Liver (tissue), 9 donors: ENCODE results near the gene RAB35. TPM values are rescaled to one million over a fixed set of nuclear protein-coding genes. Genes with fewer than 3 reads are reported as not detected.

Experiments used
- DNase-seq: peaks from one replicate; pipeline ENCODE4 v3.0.0-alpha.2; 2017; ENCODE audit warnings: low spot score
- H3K27ac ChIP-seq, 2 donors: one replicate each; pipeline ENCODE4 v1.7.0; 2013; ENCODE audit warnings: inconsistent platforms in 2 of 2, low read length in 2 of 2, control low read depth in 1 of 2, low read depth in 1 of 2, mild to moderate bottlenecking in 1 of 2
- H3K27me3 ChIP-seq, 4 donors: one replicate each; pipeline versions ENCODE4 v1.6.1 to v1.7.0; 2013; ENCODE audit warnings: low read length in 3 of 4, inconsistent platforms in 1 of 4, mild to moderate bottlenecking in 1 of 4, moderate library complexity in 1 of 4; ENCODE audit not compliant: control insufficient read depth in 4 of 4, insufficient read depth in 4 of 4
- H3K36me3 ChIP-seq, 4 donors: one replicate each; pipeline versions ENCODE4 v1.6.1 to v1.7.0; 2013; ENCODE audit warnings: low read length in 3 of 4, mild to moderate bottlenecking in 3 of 4, low read depth in 1 of 4, moderate library complexity in 1 of 4; ENCODE audit not compliant: control insufficient read depth in 4 of 4, insufficient read depth in 3 of 4
- H3K4me1 ChIP-seq, 4 donors: one replicate each; pipeline versions ENCODE4 v1.6.1 to v1.7.0; 2013; ENCODE audit warnings: low read length in 3 of 4, mild to moderate bottlenecking in 3 of 4, moderate library complexity in 1 of 4; ENCODE audit not compliant: control insufficient read depth in 4 of 4, insufficient read depth in 4 of 4
- H3K4me3 ChIP-seq, 3 donors: one replicate each; pipeline versions ENCODE4 v1.6.1 to v1.7.0; 2013; ENCODE audit warnings: low read length in 3 of 3, control low read depth in 1 of 3, low read depth in 1 of 3, mild to moderate bottlenecking in 1 of 3
- H3K9ac ChIP-seq, 2 donors: one replicate each; pipeline ENCODE4 v1.7.0; 2013; ENCODE audit warnings: low read length in 2 of 2, mild to moderate bottlenecking in 2 of 2, moderate library complexity in 2 of 2, control low read depth in 1 of 2, low read depth in 1 of 2
- H3K9me3 ChIP-seq, 4 donors: one replicate each; pipeline versions ENCODE4 v1.6.1 to v1.7.0; 2013; ENCODE audit warnings: low read length in 3 of 4; ENCODE audit not compliant: control insufficient read depth in 4 of 4
- EGR1 ChIP-seq, 2 donors: IDR thresholded peaks; 2 replicates each; pipeline ENCODE4 v1.6.1; 2016 to 2018; ENCODE audit warnings: antibody characterized with exemption in 2 of 2, low read depth in 2 of 2
- FOXA1 ChIP-seq: IDR thresholded peaks from 2 replicates; pipeline ENCODE4 v1.6.1; 2016; ENCODE audit warnings: antibody characterized with exemption
- HNF4G ChIP-seq: IDR thresholded peaks from 2 replicates; pipeline ENCODE4 v1.6.1; 2016; ENCODE audit warnings: antibody characterized with exemption
- SP1 ChIP-seq: IDR thresholded peaks from 2 replicates; pipeline ENCODE4 v1.6.1; 2018; ENCODE audit warnings: antibody characterized with exemption, mild to moderate bottlenecking
- TAF1 ChIP-seq: conservative IDR thresholded peaks from 2 replicates; pipeline ENCODE4 v1.6.1; 2016; ENCODE audit warnings: antibody characterized with exemption, mild to moderate bottlenecking
- YY1 ChIP-seq: IDR thresholded peaks from 2 replicates; pipeline ENCODE4 v1.6.1; 2016; ENCODE audit warnings: antibody characterized with exemption, mild to moderate bottlenecking
- WGBS: extraction: QIAGEN DNeasy Blood & Tissue Kit; methylation state at CpG from one replicate; pipeline ENCODE4 v1.1.7; 2013; 5-methylcytosine and 5-hydroxymethylcytosine counted together
- polyA plus RNA-seq, 2 donors: library from polyadenylated mRNA; stranded (reverse) in 1 of 2; unstranded in 1 of 2; fragments of 200-250 nt in 1 of 2; fragments of >200 nt in 1 of 2; fragmentation: Nextera tagmentation in 1 of 2; extraction: Ambion mirVana in 1 of 2; gene quantifications; one replicate each; pipeline versions ENCODE4 v1.2.1 to v1.2.3, GENCODE V29; 2013 to 2015
- total RNA-seq, 2 donors: library from RNA; depleted of rRNA; stranded (reverse); fragments of >200 nt; gene quantifications; one replicate each; pipeline ENCODE4 v1.2.3, GENCODE V29; 2014
- TF ChIP-seq, protein P1 (sequence below): IDR thresholded peaks from 2 replicates; pipeline ENCODE4 v1.6.1; 2016; ENCODE audit warnings: antibody characterized with exemption, mild to moderate bottlenecking
- TF ChIP-seq, protein P2 (sequence below): IDR thresholded peaks from 2 replicates; pipeline ENCODE4 v1.6.1; 2016; ENCODE audit warnings: antibody characterized with exemption
- TF ChIP-seq, protein P3 (sequence below): IDR thresholded peaks from 2 replicates; pipeline ENCODE4 v1.6.1; 2016; ENCODE audit warnings: antibody characterized with exemption
- donor health status: healthy.
- donor health status: healthy.
- donor health status: healthy.
- donor health status: healthy.
- donor health status: healthy.

Gene RAB35
- total and polyA plus RNA-seq, 4 donors: 7.4 to 14.4 (median 10.2) TPM

DNA sequence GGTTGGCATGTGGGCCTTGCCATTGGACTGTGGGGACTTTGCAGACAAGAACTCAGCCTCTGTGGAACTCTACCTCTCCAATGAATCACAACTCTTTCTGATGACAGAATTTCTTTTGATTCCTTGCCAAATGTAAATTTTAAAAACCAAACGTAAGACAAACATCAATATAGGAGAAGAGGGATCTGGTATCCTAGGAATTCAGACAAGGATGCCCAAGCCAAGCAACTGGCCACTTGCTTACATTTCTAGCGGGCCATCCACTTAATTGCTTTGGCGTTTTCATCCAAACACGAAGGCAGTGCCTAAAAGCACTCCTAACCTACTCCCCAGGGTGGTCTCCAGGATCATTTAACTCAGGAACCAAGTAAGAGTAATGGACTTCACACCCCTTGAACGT is 23.4 kb upstream of the RAB35 start (continued):
- TF ChIP-seq, protein P1, sequence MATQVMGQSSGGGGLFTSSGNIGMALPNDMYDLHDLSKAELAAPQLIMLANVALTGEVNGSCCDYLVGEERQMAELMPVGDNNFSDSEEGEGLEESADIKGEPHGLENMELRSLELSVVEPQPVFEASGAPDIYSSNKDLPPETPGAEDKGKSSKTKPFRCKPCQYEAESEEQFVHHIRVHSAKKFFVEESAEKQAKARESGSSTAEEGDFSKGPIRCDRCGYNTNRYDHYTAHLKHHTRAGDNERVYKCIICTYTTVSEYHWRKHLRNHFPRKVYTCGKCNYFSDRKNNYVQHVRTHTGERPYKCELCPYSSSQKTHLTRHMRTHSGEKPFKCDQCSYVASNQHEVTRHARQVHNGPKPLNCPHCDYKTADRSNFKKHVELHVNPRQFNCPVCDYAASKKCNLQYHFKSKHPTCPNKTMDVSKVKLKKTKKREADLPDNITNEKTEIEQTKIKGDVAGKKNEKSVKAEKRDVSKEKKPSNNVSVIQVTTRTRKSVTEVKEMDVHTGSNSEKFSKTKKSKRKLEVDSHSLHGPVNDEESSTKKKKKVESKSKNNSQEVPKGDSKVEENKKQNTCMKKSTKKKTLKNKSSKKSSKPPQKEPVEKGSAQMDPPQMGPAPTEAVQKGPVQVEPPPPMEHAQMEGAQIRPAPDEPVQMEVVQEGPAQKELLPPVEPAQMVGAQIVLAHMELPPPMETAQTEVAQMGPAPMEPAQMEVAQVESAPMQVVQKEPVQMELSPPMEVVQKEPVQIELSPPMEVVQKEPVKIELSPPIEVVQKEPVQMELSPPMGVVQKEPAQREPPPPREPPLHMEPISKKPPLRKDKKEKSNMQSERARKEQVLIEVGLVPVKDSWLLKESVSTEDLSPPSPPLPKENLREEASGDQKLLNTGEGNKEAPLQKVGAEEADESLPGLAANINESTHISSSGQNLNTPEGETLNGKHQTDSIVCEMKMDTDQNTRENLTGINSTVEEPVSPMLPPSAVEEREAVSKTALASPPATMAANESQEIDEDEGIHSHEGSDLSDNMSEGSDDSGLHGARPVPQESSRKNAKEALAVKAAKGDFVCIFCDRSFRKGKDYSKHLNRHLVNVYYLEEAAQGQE: no peak
- no peak for TF ChIP-seq TAF1

DNA sequence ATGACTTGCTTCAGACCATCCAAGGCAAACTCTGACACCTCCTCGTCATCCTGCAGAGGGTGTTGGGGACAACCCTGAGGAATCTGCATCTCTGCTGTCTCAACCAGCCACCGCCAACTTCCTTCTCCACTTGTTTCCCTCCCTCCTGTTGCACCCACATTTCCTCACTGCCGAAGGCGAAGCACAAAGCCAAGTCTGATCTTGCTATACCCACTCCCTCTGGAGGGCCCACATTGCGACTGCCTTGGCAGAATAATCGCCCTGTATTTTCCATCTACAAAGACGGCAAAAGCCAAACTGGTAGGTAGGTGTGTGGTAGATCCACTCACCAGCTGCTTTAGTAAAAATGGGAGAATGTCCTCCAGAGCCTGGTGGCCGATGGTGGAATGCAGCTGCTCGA is 21.8 kb upstream of the RAB35 start:
- no peak for DNase-seq
- TF ChIP-seq, protein P2, sequence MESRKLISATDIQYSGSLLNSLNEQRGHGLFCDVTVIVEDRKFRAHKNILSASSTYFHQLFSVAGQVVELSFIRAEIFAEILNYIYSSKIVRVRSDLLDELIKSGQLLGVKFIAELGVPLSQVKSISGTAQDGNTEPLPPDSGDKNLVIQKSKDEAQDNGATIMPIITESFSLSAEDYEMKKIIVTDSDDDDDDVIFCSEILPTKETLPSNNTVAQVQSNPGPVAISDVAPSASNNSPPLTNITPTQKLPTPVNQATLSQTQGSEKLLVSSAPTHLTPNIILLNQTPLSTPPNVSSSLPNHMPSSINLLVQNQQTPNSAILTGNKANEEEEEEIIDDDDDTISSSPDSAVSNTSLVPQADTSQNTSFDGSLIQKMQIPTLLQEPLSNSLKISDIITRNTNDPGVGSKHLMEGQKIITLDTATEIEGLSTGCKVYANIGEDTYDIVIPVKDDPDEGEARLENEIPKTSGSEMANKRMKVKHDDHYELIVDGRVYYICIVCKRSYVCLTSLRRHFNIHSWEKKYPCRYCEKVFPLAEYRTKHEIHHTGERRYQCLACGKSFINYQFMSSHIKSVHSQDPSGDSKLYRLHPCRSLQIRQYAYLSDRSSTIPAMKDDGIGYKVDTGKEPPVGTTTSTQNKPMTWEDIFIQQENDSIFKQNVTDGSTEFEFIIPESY: no peak
- TF ChIP-seq, protein P3, sequence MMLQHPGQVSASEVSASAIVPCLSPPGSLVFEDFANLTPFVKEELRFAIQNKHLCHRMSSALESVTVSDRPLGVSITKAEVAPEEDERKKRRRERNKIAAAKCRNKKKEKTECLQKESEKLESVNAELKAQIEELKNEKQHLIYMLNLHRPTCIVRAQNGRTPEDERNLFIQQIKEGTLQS: no peak
- no peak for TF ChIP-seq SP1
- no peak for TF ChIP-seq YY1
- peaks cover 34 to 90% (median 78%) of the 10 kb centered on the region in 4 donors for H3K36me3 ChIP-seq
- no peak overlapping the region for H3K27ac ChIP-seq
- H3K27me3 ChIP-seq: no peaks in the 10 kb centered on the region
- WGBS: 96% methylated on average over 9 of the region's 9 CpGs
- H3K9me3 ChIP-seq: no peaks in the 10 kb centered on the region
- no peak overlapping the region for H3K4me3 ChIP-seq
- H3K9ac ChIP-seq: no peak overlapping the region
- no peaks in the 10 kb centered on the region for H3K4me1 ChIP-seq

DNA sequence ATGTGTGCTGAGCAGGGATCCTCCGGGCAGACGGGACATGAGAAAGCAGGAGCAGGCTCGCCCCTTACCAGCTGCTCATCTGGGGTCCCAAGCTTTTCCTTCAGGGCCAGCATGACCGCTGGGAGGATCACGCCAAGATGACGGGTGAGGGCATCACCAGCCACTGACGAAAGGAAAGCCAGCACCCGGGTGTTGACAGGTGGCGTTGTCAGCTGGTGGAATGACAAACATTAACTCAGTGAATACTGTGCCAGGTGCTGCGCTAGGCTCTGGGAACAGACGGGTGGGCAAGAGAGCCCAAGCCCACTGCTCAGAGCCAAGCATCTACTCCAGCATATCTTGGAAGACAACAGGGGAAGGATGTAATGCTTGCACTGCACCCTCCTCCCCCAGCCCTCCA is 21.3 kb upstream of the RAB35 start:
- Histone ChIP-seq H3K9me3 (no peaks in the 10 kb centered on the region), H3K36me3 (peaks cover 39 to 92% (median 80%) of the 10 kb centered on the region in 4 donors), H3K9ac (no peak overlapping the region), H3K4me3 (no peak overlapping the region), H3K4me1 (no peaks in the 10 kb centered on the region), H3K27me3 (no peaks in the 10 kb centered on the region), H3K27ac (no peak overlapping the region)
- TF ChIP-seq TAF1 (no peak), HNF4G (no peak), SP1 (no peak), FOXA1 (no peak), EGR1 (IDR thresholded peaks at IDR 0.05; ENCODE audit: low read depth in 2 of 2) (no peak)
- TF ChIP-seq, protein P3: no peak
- WGBS: 88% methylated on average over 11 of the region's 11 CpGs
- DNase-seq: no peak
